ENCODE measurements around the gene NOP16.

The NOP16 gene

GRCh38 chr5:176397736-176398420 lies 9.5 kb upstream of the NOP16 start:
- TF ChIP-seq, protein P1, sequence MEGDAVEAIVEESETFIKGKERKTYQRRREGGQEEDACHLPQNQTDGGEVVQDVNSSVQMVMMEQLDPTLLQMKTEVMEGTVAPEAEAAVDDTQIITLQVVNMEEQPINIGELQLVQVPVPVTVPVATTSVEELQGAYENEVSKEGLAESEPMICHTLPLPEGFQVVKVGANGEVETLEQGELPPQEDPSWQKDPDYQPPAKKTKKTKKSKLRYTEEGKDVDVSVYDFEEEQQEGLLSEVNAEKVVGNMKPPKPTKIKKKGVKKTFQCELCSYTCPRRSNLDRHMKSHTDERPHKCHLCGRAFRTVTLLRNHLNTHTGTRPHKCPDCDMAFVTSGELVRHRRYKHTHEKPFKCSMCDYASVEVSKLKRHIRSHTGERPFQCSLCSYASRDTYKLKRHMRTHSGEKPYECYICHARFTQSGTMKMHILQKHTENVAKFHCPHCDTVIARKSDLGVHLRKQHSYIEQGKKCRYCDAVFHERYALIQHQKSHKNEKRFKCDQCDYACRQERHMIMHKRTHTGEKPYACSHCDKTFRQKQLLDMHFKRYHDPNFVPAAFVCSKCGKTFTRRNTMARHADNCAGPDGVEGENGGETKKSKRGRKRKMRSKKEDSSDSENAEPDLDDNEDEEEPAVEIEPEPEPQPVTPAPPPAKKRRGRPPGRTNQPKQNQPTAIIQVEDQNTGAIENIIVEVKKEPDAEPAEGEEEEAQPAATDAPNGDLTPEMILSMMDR (IDR thresholded peaks at IDR 0.05; ENCODE audit: extremely low read depth, missing control alignments), result no peak

DNA sequence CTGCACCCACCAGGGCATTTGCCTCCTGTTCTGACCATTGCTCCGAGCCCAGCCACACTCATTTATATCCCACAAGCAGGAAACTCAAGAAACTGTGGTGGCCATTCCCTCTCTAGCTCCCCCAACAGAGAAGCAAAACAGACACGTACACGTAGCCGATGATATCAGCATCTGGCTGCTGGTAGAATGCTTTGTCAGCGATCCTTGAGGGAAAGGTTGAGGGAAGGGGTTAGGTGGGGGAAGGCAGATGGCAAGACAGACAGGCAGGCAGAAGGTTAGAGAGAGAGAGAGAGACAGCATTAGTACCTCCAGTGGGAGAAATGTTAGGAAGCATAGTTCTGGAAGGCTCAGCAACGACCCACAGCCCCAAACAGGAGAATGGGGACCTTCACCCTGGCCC lies 7.9 kb upstream of the NOP16 start:
- TF ChIP-seq, protein P1 (IDR thresholded peaks at IDR 0.05; ENCODE audit: extremely low read depth, missing control alignments), result no peak
- no peak for DNase-seq (ENCODE audit: low spot score)

More at GRCh38 chr5:176397736-176398420, 9.5 kb upstream of the NOP16 start:
- DNase-seq (ENCODE audit: low spot score), result no peak

GRCh38 chr5:176394881-176395675 lies 6.7 kb upstream of the NOP16 start:
- TF ChIP-seq, protein P1 (IDR thresholded peaks at IDR 0.05; ENCODE audit: extremely low read depth, missing control alignments), result no peak
- no peak for DNase-seq (ENCODE audit: low spot score)

- TF ChIP-seq, protein P1 (IDR thresholded peaks at IDR 0.05; ENCODE audit: extremely low read depth, missing control alignments), result no peak
- DNase-seq (ENCODE audit: low spot score), result no peak
Observed at GRCh38 chr5:176394096-176394495, 5.7 kb upstream of the NOP16 start.

GRCh38 chr5:176392526-176392925 lies 4.1 kb upstream of the NOP16 start:
- TF ChIP-seq, protein P1 (IDR thresholded peaks at IDR 0.05; ENCODE audit: extremely low read depth, missing control alignments), result no peak
- DNase-seq (ENCODE audit: low spot score), result no peak

DNA sequence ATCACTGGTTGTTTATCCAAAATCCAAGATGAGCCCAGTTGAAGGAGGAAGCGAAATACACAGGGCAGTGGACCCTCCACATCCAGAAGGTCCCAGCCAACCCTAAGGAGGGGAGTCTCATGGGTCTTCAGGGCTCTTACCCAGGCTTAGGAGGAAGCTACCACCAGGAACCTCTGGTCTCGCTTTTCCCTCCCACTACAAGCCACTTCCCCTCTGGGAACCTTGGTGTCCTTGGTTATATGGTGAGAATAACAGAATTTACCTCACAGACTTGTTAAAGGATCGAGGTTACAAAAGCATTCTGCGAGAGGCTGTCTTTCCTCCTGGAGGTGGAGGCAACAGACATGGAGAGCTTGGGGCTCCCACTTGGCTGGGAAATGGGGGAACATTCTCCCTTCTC lies 3.6 kb upstream of the NOP16 start:
- DNase-seq (ENCODE audit: low spot score), result no peak
- TF ChIP-seq, protein P1 (IDR thresholded peaks at IDR 0.05; ENCODE audit: extremely low read depth, missing control alignments), result no peak

GRCh38 chr5:176391479-176391878 lies 3.1 kb upstream of the NOP16 start:
- no peak for DNase-seq (ENCODE audit: low spot score)
- TF ChIP-seq, protein P1 (IDR thresholded peaks at IDR 0.05; ENCODE audit: extremely low read depth, missing control alignments), result no peak
